Measurements from ENCODE around the gene PDGFC.

DNA sequence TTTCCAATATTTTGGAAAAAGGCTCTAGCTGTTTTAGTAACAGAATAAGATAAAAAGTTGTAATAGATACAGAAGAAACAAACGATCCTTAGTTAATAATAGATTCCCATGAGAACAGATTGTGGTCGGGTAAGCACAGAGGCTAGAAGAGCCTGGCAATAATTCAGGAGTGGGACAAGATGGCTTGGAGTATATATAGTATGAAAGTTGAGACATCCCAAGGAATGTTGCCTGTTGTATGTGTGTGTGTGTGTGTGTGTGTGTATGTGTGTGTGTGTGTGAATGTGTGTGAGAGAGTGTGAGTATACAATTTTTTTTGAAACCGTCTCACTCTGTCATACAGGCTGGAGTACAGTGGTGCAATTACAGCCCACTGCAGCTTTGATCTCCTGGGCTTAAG is 150.7 kb downstream of the PDGFC start:
- TF ChIP-seq POLR2AphosphoS5 (IDR thresholded peaks at IDR 0.05; ENCODE audit: borderline replicate concordance, low read depth, low read length), result no peak
- no peak for TF ChIP-seq EZH2 (IDR thresholded peaks at IDR 0.05)
- TF ChIP-seq FOXP2 (optimal IDR thresholded peaks at IDR 0.05; ENCODE audit: control extremely low read depth, extremely low read length, insufficient read depth), result no peak
